LNCaP clone FGC (cell line): Measurements from ENCODE around the gene CNPY1.

Experiments used
- DNase-seq: peaks from one replicate; pipeline ENCODE4 v3.0.0-alpha.2; 2011; ENCODE audit warnings: low read depth
- H3K4me3 ChIP-seq: 2 replicates; pipeline ENCODE4 v1.5.1; 2011; ENCODE audit warnings: mild to moderate bottlenecking, low read depth, low read length, control low read depth
- CTCF ChIP-seq: IDR thresholded peaks from 2 replicates; pipeline ENCODE4 v1.5.1; 2012; ENCODE audit warnings: mild to moderate bottlenecking; ENCODE audit not compliant: control insufficient read depth, insufficient read depth; ENCODE audit errors: extremely low read depth

The CNPY1 gene

DNA sequence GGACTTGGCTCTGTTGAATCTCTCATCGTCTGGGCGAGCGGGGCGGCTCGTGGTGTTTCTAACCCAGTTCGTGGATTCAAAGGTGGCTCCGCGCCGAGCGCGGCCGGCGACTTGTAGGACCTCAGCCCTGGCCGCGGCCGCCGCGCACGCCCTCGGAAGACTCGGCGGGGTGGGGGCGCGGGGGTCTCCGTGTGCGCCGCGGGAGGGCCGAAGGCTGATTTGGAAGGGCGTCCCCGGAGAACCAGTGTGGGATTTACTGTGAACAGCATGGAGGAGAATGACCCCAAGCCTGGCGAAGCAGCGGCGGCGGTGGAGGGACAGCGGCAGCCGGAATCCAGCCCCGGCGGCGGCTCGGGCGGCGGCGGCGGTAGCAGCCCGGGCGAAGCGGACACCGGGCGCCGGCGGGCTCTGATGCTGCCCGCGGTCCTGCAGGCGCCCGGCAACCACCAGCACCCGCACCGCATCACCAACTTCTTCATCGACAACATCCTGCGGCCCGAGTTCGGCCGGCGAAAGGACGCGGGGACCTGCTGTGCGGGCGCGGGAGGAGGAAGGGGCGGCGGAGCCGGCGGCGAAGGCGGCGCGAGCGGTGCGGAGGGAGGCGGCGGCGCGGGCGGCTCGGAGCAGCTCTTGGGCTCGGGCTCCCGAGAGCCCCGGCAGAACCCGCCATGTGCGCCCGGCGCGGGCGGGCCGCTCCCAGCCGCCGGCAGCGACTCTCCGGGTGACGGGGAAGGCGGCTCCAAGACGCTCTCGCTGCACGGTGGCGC, 88.1 kb downstream of the CNPY1 start, which contains the start of gene EN2:
EN2 (plus strand) TSS at position 19 of the 767 bp plus-strand sequence; CDS start at position 268, 249 bp downstream.
- H3K4me3 ChIP-seq, result peak within 1 kb of the TSS; percentile 74
- no peak for TF ChIP-seq CTCF
- no peak for DNase-seq

- no peak for DNase-seq
- no peak for TF ChIP-seq CTCF
- peak overlapping the region; percentile 74 for H3K4me3 ChIP-seq
Observed at GRCh38 chr7:155457544-155458110, 88.7 kb downstream of the CNPY1 start.

GRCh38 chr7:155456738-155457543, 89.4 kb downstream of the CNPY1 start:
- no peak for TF ChIP-seq CTCF
- H3K4me3 ChIP-seq, result peak overlapping the region; percentile 74
- DNase-seq, result no peak

DNA sequence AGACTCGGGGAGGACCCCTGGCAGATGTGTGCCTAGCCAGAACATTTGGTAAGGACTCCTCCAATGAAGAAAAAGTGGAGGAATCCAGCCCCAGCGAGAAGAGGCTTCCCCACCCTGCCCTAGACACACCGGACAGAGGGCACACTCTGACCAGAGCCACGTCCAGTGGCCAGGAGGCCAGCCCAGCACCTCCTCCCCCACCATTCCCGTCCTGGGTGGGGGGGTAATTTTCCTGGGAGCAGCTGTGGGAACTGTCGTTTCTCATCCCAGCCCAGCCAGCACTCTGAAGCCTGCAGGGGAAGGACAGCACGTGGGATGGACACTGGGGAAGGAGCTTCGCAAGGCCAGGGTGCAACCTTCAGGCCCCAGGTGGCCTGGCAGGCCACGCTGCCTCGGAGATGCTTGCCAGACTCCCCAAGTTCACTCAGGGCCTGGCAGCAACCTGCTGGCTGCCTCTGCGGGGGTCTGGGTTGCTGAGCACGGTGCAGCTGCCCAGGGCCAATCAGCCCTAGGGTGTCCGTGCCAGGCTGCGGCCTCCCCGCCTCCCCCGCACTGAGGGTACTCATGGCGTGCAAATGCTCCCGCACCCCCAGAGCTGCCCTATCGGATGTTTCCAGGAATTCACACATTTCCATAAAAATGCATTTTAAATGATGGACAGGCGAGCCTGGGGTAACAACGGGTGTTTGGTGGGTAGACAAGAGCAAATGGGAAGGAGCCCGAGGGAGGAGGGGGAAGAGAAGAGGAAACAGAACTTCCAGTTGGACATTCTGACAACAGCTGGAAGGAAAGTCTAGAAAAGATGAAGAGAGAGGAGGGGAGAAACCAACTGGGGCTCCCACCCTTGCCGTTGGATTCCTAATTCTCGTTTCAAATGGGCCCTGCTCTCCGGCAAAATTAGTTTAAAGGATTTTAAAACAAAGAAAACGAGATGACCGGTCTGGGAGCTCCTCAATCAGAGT, 90.3 kb downstream of the CNPY1 start:
- H3K4me3 ChIP-seq, result peak overlapping the region; percentile 74
- DNase-seq, result no peak
- TF ChIP-seq CTCF, result no peak

GRCh38 chr7:155455132-155455693, 91.1 kb downstream of the CNPY1 start:
- DNase-seq, result no peak
- TF ChIP-seq CTCF, result no peak
- H3K4me3 ChIP-seq, result no peak overlapping the region
